PFSK-1 (cell line): ENCODE data around the gene PTH2.

ENCODE experiments used
- FOXP2 ChIP-seq: optimal IDR thresholded peaks from 2 replicates; pipeline ENCODE3; 2011; ENCODE audit warnings: borderline replicate concordance, control low read depth, inconsistent platforms; ENCODE audit not compliant: insufficient read depth; ENCODE audit errors: extremely low read length, extremely low read depth
- POLR2AphosphoS5 ChIP-seq: IDR thresholded peaks from 2 replicates; pipeline ENCODE4 v1.6.1; 2012; ENCODE audit warnings: low read depth, mild to moderate bottlenecking, control low read depth, low read length, moderate library complexity
- REST ChIP-seq, 2 experiments: IDR thresholded peaks; 2 replicates each; pipeline versions ENCODE4 v1.6.1 to v1.8.0; 2011 to 2012; ENCODE audit warnings: low read depth in 2 of 2, low read length in 2 of 2, control low read depth in 1 of 2, inconsistent platforms in 1 of 2, mild to moderate bottlenecking in 1 of 2, moderate library complexity in 1 of 2; ENCODE audit not compliant: insufficient read depth in 1 of 2
- SIN3A ChIP-seq: IDR thresholded peaks from 2 replicates; pipeline ENCODE4 v1.6.1; 2012; ENCODE audit warnings: mild to moderate bottlenecking, low read length, moderate library complexity, borderline replicate concordance; ENCODE audit not compliant: insufficient read depth
- TAF1 ChIP-seq: IDR thresholded peaks from 2 replicates; pipeline ENCODE4 v1.6.1; 2012; ENCODE audit warnings: low read length, control low read depth, borderline replicate concordance; ENCODE audit not compliant: insufficient read depth

Gene PTH2

GRCh38 chr19:49442771-49443365 is 19.6 kb upstream of the PTH2 start:
- TF ChIP-seq SIN3A (no peak), POLR2AphosphoS5 (no peak), TAF1 (no peak)

GRCh38 chr19:49442354-49442753 is 19.1 kb upstream of the PTH2 start:
- TF ChIP-seq TAF1 = no peak
- no peak for TF ChIP-seq POLR2AphosphoS5
- no peak for TF ChIP-seq FOXP2
- TF ChIP-seq SIN3A = no peak
- TF ChIP-seq REST (IDR thresholded peaks at IDR 0.05; ENCODE audit: insufficient read depth in 1 of 2, low read depth in 2 of 2, low read length in 2 of 2) = no peak

GRCh38 chr19:49441960-49442350 is 18.7 kb upstream of the PTH2 start:
- no peak for TF ChIP-seq POLR2AphosphoS5
- no peak for TF ChIP-seq SIN3A
- TF ChIP-seq FOXP2 = no peak

GRCh38 chr19:49441210-49441959 is 18.1 kb upstream of the PTH2 start, which contains the start of gene SLC17A7:
TSS of gene SLC17A7 (minus strand) at chr19:49441527. CDS start at chr19:49441379, 148 bp downstream.
- TF ChIP-seq TAF1 (no peak), REST (IDR thresholded peaks at IDR 0.05; ENCODE audit: insufficient read depth in 1 of 2, low read depth in 2 of 2, low read length in 2 of 2) (no peak), POLR2AphosphoS5 (no peak), SIN3A (no peak), FOXP2 (no peak)

- TF ChIP-seq REST (IDR thresholded peaks at IDR 0.05; ENCODE audit: insufficient read depth in 1 of 2, low read depth in 2 of 2, low read length in 2 of 2) = no peak
- no peak for TF ChIP-seq POLR2AphosphoS5
- no peak for TF ChIP-seq FOXP2
Measured at GRCh38 chr19:49440439-49441209, 17.4 kb upstream of the PTH2 start.

- no peak for TF ChIP-seq TAF1
- TF ChIP-seq FOXP2 = no peak
- no peak for TF ChIP-seq SIN3A
- no peak for TF ChIP-seq REST (IDR thresholded peaks at IDR 0.05; ENCODE audit: insufficient read depth in 1 of 2, low read depth in 2 of 2, low read length in 2 of 2)
- no peak for TF ChIP-seq POLR2AphosphoS5
Measured at GRCh38 chr19:49439836-49440235, 16.6 kb upstream of the PTH2 start.
